AG09309 (cell line): ENCODE data around the gene MTTP.
A peak's percentile ranks its signal among the peaks of the same experiment; 100 is the strongest.

Experiments used
- DNase-seq: peaks from one replicate; pipeline ENCODE4 v3.0.0-alpha.2; 2010; ENCODE audit warnings: low read depth
- H3K4me3 ChIP-seq: 2 replicates; pipeline ENCODE4 v1.5.1; 2011; ENCODE audit warnings: mild to moderate bottlenecking, low read depth, low read length, moderate library complexity; ENCODE audit not compliant: control insufficient read depth
- TF ChIP-seq, protein P1 (sequence below): IDR thresholded peaks from 2 replicates; pipeline ENCODE4 v1.5.1; 2011; ENCODE audit warnings: mild to moderate bottlenecking, low read depth, low read length, inconsistent platforms; ENCODE audit not compliant: insufficient read depth, control insufficient read depth; ENCODE audit errors: missing control alignments

Gene MTTP

DNA sequence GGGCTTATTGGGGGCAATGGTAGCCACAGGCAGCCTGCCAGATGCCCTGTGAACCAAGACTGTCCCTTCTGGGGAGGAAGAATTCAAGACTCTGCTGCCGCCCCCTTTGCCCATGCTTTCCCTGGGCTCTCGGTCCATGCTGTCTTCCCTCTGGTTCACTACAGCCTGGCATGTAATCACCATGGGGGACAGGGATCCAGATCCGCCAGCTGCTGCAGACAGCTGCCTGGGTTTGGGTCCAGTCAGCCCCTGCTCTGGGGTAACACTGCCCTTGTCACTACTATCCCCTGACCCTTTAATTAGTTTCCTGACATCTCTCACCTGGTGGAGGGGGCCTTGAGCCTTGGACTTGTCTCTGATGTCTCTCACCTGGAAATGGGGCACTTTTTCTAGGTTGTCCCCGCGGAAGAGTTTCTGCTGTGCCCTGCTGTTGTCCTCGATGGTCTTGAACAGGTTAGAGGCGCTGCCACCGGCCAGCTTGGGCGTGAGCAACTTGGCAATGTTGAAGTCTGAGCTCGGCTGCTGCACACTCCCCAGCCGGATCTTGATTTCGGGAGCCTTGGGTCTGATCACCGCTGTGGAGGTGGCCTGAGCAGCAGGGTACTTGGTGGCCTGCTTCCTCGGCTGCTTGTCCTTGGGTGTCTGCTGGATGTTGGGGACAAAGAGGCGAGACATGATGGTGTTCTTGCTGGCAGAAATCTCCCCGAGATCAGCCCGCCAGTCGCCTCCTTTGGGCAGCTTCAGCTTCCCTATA is 76.6 kb downstream of the MTTP start:
- TF ChIP-seq, protein P1, sequence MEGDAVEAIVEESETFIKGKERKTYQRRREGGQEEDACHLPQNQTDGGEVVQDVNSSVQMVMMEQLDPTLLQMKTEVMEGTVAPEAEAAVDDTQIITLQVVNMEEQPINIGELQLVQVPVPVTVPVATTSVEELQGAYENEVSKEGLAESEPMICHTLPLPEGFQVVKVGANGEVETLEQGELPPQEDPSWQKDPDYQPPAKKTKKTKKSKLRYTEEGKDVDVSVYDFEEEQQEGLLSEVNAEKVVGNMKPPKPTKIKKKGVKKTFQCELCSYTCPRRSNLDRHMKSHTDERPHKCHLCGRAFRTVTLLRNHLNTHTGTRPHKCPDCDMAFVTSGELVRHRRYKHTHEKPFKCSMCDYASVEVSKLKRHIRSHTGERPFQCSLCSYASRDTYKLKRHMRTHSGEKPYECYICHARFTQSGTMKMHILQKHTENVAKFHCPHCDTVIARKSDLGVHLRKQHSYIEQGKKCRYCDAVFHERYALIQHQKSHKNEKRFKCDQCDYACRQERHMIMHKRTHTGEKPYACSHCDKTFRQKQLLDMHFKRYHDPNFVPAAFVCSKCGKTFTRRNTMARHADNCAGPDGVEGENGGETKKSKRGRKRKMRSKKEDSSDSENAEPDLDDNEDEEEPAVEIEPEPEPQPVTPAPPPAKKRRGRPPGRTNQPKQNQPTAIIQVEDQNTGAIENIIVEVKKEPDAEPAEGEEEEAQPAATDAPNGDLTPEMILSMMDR = no peak
- no peak for DNase-seq
- no peak overlapping the region for H3K4me3 ChIP-seq

- H3K4me3 ChIP-seq = no peak overlapping the region
- DNase-seq = no peak
- TF ChIP-seq, protein P1 = no peak
Observed at GRCh38 chr4:99651811-99652485, 77.3 kb downstream of the MTTP start.

DNA sequence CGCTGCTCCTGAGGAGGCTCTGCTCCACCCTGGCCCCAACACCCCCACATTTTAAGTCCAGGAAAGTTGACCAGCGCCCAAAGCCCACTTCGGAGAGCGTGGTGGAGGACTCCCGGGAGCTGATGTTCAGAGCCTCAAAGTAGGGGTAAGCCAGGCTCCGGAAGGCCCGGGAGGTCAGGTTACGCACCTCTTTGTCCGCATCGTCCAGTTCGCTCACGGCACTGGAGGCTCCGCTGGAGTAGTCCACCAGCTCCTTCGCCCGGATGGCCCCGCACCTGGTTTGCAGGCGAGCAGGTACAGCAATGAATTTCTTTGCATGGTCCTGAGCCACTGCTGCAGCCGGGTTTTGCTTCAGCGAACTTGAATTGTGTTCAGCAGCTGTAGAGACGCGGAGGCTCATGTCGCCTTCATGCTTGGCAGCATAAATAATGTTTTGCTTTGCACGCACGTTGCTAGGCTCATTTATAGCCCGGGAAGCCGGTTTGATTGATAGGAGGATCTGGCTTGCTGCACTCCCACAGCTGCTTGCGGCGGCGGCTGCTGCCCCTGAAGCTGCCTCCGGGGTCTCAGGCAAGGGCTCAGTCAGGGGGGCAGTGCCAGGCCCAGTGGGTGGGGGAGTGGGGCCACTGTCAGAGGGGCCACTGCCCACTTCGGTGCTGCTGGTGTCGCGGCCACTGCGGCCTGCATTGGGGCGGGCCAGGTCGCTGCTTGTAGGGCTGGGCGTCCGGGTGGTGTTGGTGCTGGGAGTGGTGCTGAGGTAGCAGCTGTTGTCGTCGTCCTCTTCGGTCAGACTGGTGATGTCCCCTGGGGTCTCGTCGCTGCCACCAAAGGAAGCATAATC is 78.2 kb downstream of the MTTP start:
- TF ChIP-seq, protein P1 = no peak
- DNase-seq = no peak
- no peak overlapping the region for H3K4me3 ChIP-seq

DNA sequence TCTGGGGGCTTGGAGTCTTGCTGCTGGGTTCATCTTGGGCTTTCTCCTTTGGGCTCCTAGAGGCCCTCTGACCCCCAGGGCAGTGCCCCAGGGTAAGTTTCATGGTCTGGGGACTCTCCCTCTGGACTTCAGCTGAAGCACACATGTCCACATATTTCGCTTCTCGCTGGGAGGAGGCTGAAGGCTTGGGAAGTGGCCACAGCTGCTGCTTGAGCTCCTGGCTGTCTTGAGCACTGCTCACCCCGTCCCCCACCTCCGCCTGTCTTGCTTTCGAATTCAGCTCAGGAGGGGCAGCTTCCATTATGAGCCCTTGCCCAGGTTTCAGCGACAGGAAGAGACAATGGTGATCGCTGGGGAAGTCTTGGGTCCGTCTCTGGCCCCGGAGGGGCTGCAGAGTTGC is 79.3 kb downstream of the MTTP start:
- no peak for DNase-seq
- no peak overlapping the region; the same call in 1 of the 2 replicates for H3K4me3 ChIP-seq
- TF ChIP-seq, protein P1 = no peak

- DNase-seq = no peak
- no peak overlapping the region; the same call in 1 of the 2 replicates for H3K4me3 ChIP-seq
- TF ChIP-seq, protein P1 = no peak
Observed at GRCh38 chr4:99654361-99654761, 79.7 kb downstream of the MTTP start.

DNA sequence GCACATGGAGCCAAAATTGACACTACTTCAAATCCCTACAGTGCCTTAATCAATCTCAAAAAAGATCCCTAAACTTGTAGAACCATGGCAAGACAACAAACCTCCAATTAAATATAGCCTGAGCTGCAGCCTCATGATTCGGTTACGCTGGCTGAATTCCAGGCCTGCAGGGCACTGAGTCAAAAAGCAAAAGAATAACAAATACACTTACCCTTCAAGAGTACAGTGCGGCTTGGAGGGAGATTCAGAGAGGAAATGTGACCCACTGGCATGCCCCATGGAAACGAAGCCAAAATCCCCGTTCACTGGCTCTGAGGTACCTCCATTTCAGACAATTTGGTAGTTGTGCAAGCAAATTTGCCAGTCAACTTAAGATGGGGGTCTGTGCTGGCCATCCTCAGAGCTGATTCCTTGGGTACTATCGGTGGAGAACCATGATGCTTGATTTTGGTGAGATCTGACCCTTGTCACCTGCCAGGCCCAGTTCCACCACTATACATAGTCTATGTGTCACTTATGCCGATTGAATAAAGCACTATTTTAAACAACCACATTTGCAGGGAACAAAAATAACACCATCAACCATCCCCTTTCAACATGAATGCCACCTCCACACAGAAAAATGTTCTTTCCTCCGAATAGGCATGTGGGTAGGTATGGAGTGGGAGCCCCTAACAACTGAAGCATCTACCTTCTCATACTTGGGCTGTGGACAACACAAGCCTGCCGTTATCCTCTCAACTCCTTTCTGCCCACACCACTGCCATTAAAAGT is 80.9 kb downstream of the MTTP start:
- peak; percentile 3 for DNase-seq
- TF ChIP-seq, protein P1 = no peak
- H3K4me3 ChIP-seq = no peak overlapping the region
